GM18505 (cell line): ENCODE results near the gene CBR3.
"Not testable (repeated sequence)": the region's sequence is repeated elsewhere in the genome, so short reads cannot be mapped to it uniquely, and the experiment has no call there.

Source experiments
- ATAC-seq: cut with Tn5 transposase; IDR thresholded peaks from one replicate; pipeline ENCODE4 v1.9.1; 2021; ENCODE audit not compliant: unreplicated experiment
- POLR2A ChIP-seq: IDR thresholded peaks from 4 replicates; pipeline ENCODE4 v1.6.1; 2011; ENCODE audit warnings: borderline replicate concordance; ENCODE audit not compliant: insufficient read depth, insufficient read length; ENCODE audit errors: extremely low read depth

The CBR3 gene

GRCh38 chr21:36134803-36135390 lies at the start of gene CBR3:
CBR3 (plus strand) TSS chr21:36135079; CDS start chr21:36135193, 114 bp downstream.
- ATAC-seq, result no peak
- no peak for TF ChIP-seq POLR2A

GRCh38 chr21:36087362-36088138 lies 47.3 kb upstream of the CBR3 start:
- ATAC-seq, result no peak
- TF ChIP-seq POLR2A, result no peak

- TF ChIP-seq POLR2A, result no peak
Observed at GRCh38 chr21:36089946-36090345, 44.9 kb upstream of the CBR3 start.

GRCh38 chr21:36092681-36093080 lies 42.2 kb upstream of the CBR3 start:
- ATAC-seq, result no peak
- no peak for TF ChIP-seq POLR2A

More at GRCh38 chr21:36089946-36090345, 44.9 kb upstream of the CBR3 start:
- no peak for ATAC-seq

- ATAC-seq, result no peak
- no peak for TF ChIP-seq POLR2A
Observed at GRCh38 chr21:36093512-36093911, 41.4 kb upstream of the CBR3 start.

- ATAC-seq, result no peak
- no peak for TF ChIP-seq POLR2A
Observed at GRCh38 chr21:36096398-36097290, 38.2 kb upstream of the CBR3 start.

GRCh38 chr21:36097427-36098181 lies 37.3 kb upstream of the CBR3 start:
- no peak for ATAC-seq
- no peak for TF ChIP-seq POLR2A

- ATAC-seq, result no peak
- no peak for TF ChIP-seq POLR2A
Observed at GRCh38 chr21:36098182-36098532, 36.7 kb upstream of the CBR3 start.

GRCh38 chr21:36099000-36099399 lies 35.9 kb upstream of the CBR3 start:
- no peak for ATAC-seq
- TF ChIP-seq POLR2A, result no peak

GRCh38 chr21:36099695-36100211 lies 35.1 kb upstream of the CBR3 start:
- ATAC-seq, result not testable (repeated sequence)

GRCh38 chr21:36100971-36101641 lies 33.8 kb upstream of the CBR3 start:
- no peak for ATAC-seq
- TF ChIP-seq POLR2A, result no peak

- no peak for ATAC-seq
- no peak for TF ChIP-seq POLR2A
Observed at GRCh38 chr21:36103434-36103833, 31.4 kb upstream of the CBR3 start.
